Measurements from ENCODE around the gene KCNH4. TPM values are rescaled to one million over a fixed set of nuclear protein-coding genes. Genes with fewer than 3 reads are reported as not detected.
A peak's percentile ranks its signal among the peaks of the same experiment; 100 is the strongest.

KCNH4 gene
- total RNA-seq, 4 donors from 2014 or later, result 0.30 TPM; not detected in 3

- WGBS, 2 donors, result 90 to 95% methylated on average over 9 of the region's 9 CpGs
- H3K27ac ChIP-seq, result peak overlapping the region in 1 of 4 donors; percentile 95
- H3K27me3 ChIP-seq, result no peaks in the 10 kb centered on the region
- no peak overlapping the region for H3K4me3 ChIP-seq
- H3K4me1 ChIP-seq, result peaks cover 0 to 41% (median 20%) of the 10 kb centered on the region in 4 donors
- H3K36me3 ChIP-seq, result peaks cover 0 to 68% (median 0%) of the 10 kb centered on the region in 3 donors
- DNase-seq (ENCODE audit: low spot score in 2 of 2), result no peak
- H3K9me3 ChIP-seq, result no peaks in the 10 kb centered on the region
- no peak for TF ChIP-seq POLR2A (IDR thresholded peaks at IDR 0.05)
- TF ChIP-seq CTCF (IDR thresholded peaks at IDR 0.05), result no peak
- no peak for TF ChIP-seq EP300 (IDR thresholded peaks at IDR 0.05)
These were observed 66.8 kb downstream of the KCNH4 start for GRCh38 chr17:42114118-42114517.

GRCh38 chr17:42113293-42114069 lies 67.5 kb downstream of the KCNH4 start:
- Histone ChIP-seq H3K4me3 (no peak overlapping the region), H3K9me3 (no peaks in the 10 kb centered on the region), H3K27ac (peak overlapping the region; percentile 64 to 95 (median 94)), H3K27me3 (no peaks in the 10 kb centered on the region), H3K36me3 (peaks cover 0 to 68% (median 0%) of the 10 kb centered on the region in 3 donors), H3K4me1 (peaks cover 0 to 38% (median 20%) of the 10 kb centered on the region in 4 donors)
- TF ChIP-seq POLR2A (IDR thresholded peaks at IDR 0.05) (no peak), CTCF (IDR thresholded peaks at IDR 0.05) (no peak), EP300 (IDR thresholded peaks at IDR 0.05) (no peak)
- WGBS, 2 donors, result 84 to 85% methylated on average over 27 to 28 of the region's 28 CpGs
- DNase-seq (ENCODE audit: low spot score in 2 of 2), result no peak

DNA sequence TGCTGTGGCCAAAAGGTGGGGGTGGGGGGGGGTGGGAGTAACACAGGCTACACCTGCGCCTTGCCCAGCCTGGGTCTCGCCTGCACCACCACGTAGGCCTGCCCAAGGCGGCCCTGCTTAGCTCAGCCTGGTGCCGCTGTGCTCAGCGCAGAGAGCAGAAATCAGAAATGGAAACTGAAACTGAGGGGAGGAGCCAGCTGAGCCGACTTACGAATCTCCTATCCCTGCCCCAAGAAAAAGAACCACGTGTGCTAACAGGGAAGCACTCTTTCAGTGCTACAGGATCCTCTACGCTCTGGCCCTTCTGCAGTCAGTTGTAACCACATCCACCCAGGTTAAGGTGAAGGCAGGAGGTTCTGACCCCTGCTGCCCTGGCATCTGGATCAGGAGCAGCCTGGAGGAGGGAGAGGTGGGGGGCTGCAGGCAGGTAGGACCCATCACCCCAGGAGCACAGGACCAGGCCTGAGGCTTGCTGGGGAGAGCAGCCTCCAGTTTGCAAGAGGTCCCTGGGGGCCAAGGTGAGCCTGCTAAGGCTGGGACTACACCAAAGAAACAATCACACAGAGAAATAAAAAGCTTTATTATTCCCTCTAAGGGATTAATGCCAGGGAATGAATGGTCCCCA lies 68.3 kb downstream of the KCNH4 start, which contains the start of gene DHX58:
Gene DHX58 (minus strand): TSS at position 163 of the 625 bp plus-strand sequence. CDS start 822 bp downstream, outside the sequence.
- peak; percentile 50 to 76 for DNase-seq (ENCODE audit: low spot score in 2 of 2)

GRCh38 chr17:42111871-42112551 lies 68.9 kb downstream of the KCNH4 start:
- no peak for DNase-seq (ENCODE audit: low spot score in 2 of 2)
- peak overlapping the region; percentile 64 to 95 (median 94) for H3K27ac ChIP-seq
- WGBS, 2 donors, result 3 to 9% methylated on average over 9 to 11 of the region's 12 CpGs

More for the DNA sequence above, 68.3 kb downstream of the KCNH4 start, which contains the start of gene DHX58:
- Histone ChIP-seq H3K9me3 (no peaks in the 10 kb centered on the region), H3K27ac (peak within 1 kb of the TSS; percentile 64 to 95 (median 94)), H3K4me3 (peak within 1 kb of the TSS; percentile 40 to 72 (median 66)), H3K4me1 (peaks cover 0 to 46% (median 20%) of the 10 kb centered on the region in 4 donors), H3K27me3 (no peaks in the 10 kb centered on the region), H3K36me3 (peaks cover 0 to 68% (median 0%) of the 10 kb centered on the region in 3 donors)
- TF ChIP-seq CTCF (IDR thresholded peaks at IDR 0.05) (no peak), EP300 (IDR thresholded peaks at IDR 0.05) (peak in 1 of 2 donors; percentile 91), POLR2A (IDR thresholded peaks at IDR 0.05) (peak; percentile 41 to 65)
- WGBS, 2 donors, result 1 to 2% methylated on average over 10 of the region's 10 CpGs

More at GRCh38 chr17:42111871-42112551, 68.9 kb downstream of the KCNH4 start:
- H3K4me3 ChIP-seq, result peak overlapping the region; percentile 40 to 72 (median 66)
- H3K9me3 ChIP-seq, result no peaks in the 10 kb centered on the region
- H3K36me3 ChIP-seq, result peaks cover 0 to 64% (median 0%) of the 10 kb centered on the region in 3 donors
- no peaks in the 10 kb centered on the region for H3K27me3 ChIP-seq
- TF ChIP-seq EP300 (IDR thresholded peaks at IDR 0.05), result no peak
- TF ChIP-seq CTCF (IDR thresholded peaks at IDR 0.05), result no peak
- no peak for TF ChIP-seq POLR2A (IDR thresholded peaks at IDR 0.05)
- H3K4me1 ChIP-seq, result peaks cover 0 to 50% (median 20%) of the 10 kb centered on the region in 4 donors

Measured in tibial nerve (tissue), 4 donors.